GM18517 (cell line): ENCODE measurements around the gene WSCD2.

ENCODE experiments used
- ATAC-seq: cut with Tn5 transposase; IDR thresholded peaks from one replicate; pipeline ENCODE4 v1.9.1; 2021; ENCODE audit warnings: mild to moderate bottlenecking, moderate library complexity; ENCODE audit not compliant: unreplicated experiment

The WSCD2 gene

GRCh38 chr12:108231109-108231905 is 102.2 kb downstream of the WSCD2 start:
- no peak for ATAC-seq

GRCh38 chr12:108231909-108232434 is 102.9 kb downstream of the WSCD2 start:
- ATAC-seq, result no peak

GRCh38 chr12:108232565-108232964 is 103.5 kb downstream of the WSCD2 start:
- ATAC-seq, result no peak

- no peak for ATAC-seq
Measured at GRCh38 chr12:108234158-108234557, 105.1 kb downstream of the WSCD2 start.

- ATAC-seq, result no peak
Measured at GRCh38 chr12:108235197-108235984, 106.3 kb downstream of the WSCD2 start.

GRCh38 chr12:108235985-108236263 is 106.8 kb downstream of the WSCD2 start:
- ATAC-seq, result no peak

GRCh38 chr12:108236366-108236765 is 107.3 kb downstream of the WSCD2 start:
- no peak for ATAC-seq

GRCh38 chr12:108237272-108237671 is 108.2 kb downstream of the WSCD2 start:
- ATAC-seq, result no peak

GRCh38 chr12:108238474-108238873 is 109.4 kb downstream of the WSCD2 start:
- no peak for ATAC-seq

- no peak for ATAC-seq
Measured at GRCh38 chr12:108239378-108239777, 110.3 kb downstream of the WSCD2 start.

GRCh38 chr12:108240027-108240785 is 111.1 kb downstream of the WSCD2 start:
- no peak for ATAC-seq

GRCh38 chr12:108240928-108241327 is 111.8 kb downstream of the WSCD2 start:
- ATAC-seq, result no peak

GRCh38 chr12:108241986-108242703 is 113.1 kb downstream of the WSCD2 start:
- no peak for ATAC-seq

- no peak for ATAC-seq
Measured at GRCh38 chr12:108247130-108247529, 118.0 kb downstream of the WSCD2 start.

- no peak for ATAC-seq
Measured at GRCh38 chr12:108248011-108248410, 118.9 kb downstream of the WSCD2 start.

- ATAC-seq, result no peak
Measured at GRCh38 chr12:108252523-108252922, 123.4 kb downstream of the WSCD2 start.

- no peak for ATAC-seq
Measured at GRCh38 chr12:108253540-108253939, 124.5 kb downstream of the WSCD2 start.

- ATAC-seq, result no peak
Measured at GRCh38 chr12:108254030-108254429, 124.9 kb downstream of the WSCD2 start.

- ATAC-seq, result no peak
Measured at GRCh38 chr12:108254517-108255251, 125.6 kb downstream of the WSCD2 start.

GRCh38 chr12:108255252-108255602 is 126.1 kb downstream of the WSCD2 start:
- no peak for ATAC-seq
